GM15510 (cell line): ENCODE results near the gene MRPL28.

Source experiments
- POLR2A ChIP-seq: IDR thresholded peaks from 3 replicates; pipeline ENCODE4 v1.6.1; 2011; ENCODE audit warnings: borderline replicate concordance; ENCODE audit not compliant: insufficient read length; ENCODE audit errors: extremely low read depth

Gene MRPL28

DNA sequence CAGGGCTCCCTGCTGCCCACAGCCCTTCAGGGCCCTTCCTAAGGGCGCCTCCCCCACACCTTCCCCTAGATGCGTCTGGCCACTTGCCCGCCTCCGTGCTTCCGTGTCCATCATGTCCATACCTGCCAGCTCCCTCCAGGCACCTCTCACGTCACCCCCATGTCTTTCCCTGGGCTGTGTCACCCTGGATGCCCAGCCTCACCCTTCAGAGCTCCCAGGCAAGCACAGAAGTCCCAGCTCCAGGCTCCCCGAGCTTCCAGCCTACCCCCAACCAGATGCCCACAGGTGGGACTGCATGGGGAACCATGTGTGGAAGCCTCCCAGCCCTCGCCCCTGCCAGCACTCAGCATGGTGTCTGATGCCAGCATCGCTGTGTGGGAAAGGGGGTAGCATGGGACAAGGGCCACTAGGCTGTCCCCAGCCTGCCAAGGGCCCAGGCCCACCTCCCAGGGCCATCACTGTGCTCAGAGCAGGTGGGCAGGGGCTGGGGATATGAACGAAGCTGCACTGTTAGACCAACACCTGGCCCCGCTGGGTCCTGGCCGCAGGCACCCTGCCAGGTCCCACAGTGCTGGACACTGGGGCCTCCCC lies 16.0 kb downstream of the MRPL28 start:
- no peak for TF ChIP-seq POLR2A

DNA sequence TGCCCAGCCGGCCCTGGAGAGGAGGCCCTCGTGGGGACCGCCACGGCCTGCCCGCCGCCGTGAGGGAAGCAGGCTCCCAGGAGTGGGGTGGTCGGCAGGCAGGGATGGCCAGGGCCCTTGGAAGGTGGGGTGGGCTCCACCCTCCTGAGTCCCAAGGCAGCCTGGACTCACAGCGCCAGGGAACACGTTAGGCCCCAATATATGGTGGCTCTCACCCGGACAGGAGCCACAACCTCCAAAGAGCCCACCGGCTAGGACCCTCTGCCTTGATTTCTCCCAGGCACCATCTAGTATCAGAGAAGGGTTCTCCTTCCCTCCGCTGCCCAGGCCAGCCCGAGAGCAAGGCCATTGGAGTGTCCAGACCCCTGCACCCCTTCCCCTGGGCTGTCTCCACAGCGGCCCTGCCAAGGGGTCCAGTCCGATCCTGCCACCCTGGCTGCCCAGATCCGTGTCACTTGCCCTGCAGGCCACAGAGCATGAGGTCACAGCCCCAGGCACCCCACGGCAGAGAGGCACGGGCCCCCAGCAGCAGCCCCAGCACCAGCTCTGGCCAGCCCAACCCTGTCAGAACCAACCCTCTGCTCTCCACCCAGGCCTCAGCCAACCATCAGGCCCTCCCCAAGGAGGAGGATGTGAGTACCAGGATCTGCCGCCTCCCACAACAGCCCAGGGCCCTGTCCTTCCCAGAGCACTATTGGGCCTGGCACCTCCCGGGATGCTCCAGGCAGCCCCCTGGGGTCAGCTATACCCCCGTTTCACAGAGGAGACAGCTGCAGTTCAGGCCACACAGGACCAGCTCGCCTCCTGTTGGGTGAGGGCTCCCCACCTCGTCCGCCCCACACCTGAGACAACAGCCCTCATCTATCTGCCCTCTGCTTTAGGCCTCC lies 16.7 kb downstream of the MRPL28 start:
- TF ChIP-seq POLR2A = no peak

DNA sequence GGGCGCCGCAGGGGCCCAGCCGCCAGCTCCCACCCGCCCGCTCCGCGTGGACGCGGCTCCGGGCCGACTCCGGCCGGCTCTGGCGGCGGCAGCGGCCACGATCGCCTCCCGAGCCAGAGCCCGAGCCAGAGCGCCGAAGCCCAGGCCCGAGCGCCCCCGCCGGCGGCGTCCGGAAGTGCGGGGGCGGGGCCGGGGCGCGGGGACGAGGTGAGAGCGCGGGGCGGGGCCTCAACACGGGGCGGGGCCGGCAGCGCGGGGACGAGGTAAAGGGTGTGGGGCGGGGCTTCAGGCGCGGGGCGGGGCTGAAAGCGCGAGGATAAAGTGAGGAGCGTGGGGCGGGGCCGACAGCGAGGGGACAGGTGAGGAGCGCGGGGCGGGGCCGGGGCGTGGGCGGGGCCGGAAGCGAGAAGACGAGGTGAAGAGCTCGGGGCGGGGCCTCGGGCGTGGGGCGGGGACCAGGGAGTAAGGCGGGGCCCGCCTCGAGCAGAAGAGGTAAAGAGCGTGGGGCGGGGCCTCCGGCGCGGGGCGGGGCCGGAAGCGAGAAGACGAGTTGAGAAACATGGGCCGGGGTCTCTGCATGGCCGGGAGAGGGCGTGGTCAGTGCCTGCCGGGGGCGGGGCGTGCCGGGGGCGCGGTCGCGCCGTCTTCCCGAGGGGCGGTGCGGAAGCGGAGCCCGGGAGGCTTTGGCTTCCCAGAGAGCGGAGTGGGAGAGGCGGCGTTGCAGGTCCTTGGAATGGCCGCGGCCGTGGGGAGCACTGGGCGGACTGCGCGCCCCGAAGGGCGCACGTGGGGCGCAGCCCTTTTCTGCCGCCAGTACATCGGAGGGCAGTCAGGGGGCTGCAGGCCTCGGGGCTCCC lies 17.6 kb downstream of the MRPL28 start, which contains the start of gene AXIN1:
TSS of gene AXIN1 (minus strand) at position 177 of the 857 bp plus-strand sequence. CDS start 5,698 bp downstream, outside the sequence.
- TF ChIP-seq POLR2A = peak; percentile 74

DNA sequence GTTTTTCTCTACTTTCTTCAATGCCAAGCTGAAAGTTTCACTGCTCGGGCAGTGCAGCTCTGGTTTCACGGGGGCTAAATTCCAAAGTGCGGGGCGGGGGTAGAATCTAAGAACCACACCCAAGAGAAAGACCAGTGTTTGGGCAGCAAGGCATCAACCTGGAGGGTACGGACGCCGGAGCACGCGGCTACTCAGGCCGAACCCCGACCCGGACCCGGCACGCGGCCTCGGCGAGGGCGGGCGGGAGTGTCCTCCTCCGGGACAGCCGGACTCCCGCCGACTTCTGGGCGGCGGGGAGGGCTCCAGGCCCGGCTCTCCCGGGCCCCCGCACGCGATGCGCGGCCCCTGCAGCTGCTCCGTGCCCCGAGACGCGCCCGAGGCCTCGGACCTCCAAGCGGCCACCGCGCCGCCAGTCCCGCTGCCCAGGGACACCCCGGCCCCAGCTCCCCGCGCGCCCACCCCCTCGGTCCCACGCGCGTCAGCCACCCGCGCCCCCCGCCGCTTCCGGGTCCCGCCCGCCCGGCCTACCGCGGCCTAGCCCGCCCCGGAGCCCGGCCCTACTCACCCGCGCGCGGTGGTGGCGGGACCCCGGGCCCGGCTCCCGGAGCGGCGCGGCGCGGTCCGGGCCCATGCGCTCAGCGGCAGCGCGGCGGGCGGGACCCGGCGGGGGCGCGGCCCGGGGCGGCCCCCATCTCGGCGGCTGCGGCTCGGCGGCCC lies 18.4 kb downstream of the MRPL28 start:
- TF ChIP-seq POLR2A = no peak

DNA sequence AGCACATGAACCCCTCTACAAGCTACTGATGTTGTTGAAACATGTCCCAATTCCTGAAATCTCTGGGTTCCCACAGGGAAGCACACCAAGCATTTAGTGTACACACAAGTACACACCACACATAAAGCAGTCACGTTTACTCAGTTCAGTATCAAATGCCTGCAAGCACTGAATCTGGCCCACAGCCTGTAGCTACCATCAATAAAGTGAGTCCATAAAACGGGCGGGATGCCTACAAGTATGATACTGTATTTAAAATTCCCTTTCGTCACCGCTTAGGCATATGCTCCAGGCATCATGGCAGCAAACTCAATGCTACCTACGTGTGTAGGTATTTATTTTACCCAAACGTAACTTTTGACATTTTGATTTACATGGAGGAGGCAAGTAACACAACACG lies 20.1 kb downstream of the MRPL28 start:
- no peak for TF ChIP-seq POLR2A

DNA sequence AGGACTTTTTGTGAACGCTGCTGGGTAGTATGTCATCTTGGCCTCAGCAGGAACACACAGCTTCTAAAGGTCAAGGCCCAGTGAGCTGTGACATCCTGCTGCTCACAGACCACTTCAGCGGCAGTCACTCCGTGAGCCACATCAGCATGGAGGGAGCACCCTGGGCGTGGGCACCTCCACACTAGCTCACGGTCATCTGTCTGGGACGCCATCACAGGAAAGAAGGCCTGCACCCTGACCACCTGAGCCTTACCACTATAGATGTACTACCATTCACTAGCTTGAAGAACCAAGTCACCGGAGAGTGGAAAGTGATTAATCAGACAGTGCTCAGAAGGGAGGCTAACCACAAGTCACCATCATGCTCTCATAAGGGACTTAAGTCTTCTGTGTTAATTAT lies 21.1 kb downstream of the MRPL28 start:
- no peak for TF ChIP-seq POLR2A

DNA sequence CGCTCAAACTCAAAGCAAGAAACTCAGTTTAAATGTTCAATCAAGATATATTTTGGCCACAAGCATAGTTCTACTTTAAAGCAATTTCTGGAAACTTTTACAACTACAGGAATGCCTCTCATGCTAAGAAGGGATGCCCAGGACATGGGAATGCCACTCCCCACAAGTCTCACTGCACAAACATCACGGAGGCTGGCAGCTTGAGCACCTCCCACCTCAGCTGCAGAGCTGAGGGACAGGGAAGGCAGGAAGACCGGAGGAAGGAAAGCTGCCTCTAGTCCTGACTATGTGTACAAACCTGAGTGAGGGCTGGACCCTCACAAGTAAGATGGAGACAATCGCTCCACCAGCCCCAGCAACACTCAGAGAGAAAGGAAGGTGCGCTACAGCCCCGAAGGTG lies 23.1 kb downstream of the MRPL28 start:
- no peak for TF ChIP-seq POLR2A

DNA sequence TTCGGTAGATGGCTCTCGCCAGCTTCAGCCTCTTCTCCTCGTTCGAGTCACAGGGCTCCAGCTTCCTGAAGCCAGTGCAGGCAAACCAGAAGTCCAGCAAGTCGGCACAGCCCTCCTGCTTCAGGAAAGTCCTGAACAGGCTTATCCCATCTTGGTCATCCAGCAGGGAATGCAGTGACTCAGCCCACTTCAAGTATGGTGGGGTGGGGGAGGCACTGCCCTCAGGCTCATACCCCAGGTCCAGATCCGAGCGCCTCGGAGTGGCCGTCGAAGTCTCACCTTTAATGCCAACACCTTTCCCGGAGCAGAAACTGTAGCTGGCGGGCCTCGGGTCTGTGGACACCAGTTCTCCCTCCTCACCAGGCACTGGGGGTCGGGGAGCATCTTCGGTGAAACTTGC lies 23.8 kb downstream of the MRPL28 start:
- TF ChIP-seq POLR2A = no peak

DNA sequence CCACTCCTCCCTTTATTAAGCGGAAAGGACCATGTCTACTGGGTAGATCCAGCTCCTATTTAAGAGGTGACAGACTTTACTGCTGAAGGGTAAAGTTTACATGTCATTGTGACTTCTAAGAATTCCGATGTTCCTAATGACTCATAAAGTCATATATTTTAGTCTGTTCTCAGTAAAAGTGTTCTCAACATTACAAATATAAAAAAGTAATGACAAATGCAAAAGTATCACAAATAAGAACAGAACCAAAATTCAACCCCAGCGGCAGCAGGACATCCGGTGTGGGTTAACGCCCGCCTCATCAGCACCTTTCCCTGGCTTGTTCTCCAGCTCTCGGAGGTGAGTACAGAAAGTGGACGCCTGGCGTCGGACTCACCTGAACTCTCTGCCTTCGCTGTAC lies 24.6 kb downstream of the MRPL28 start:
- TF ChIP-seq POLR2A = no peak

DNA sequence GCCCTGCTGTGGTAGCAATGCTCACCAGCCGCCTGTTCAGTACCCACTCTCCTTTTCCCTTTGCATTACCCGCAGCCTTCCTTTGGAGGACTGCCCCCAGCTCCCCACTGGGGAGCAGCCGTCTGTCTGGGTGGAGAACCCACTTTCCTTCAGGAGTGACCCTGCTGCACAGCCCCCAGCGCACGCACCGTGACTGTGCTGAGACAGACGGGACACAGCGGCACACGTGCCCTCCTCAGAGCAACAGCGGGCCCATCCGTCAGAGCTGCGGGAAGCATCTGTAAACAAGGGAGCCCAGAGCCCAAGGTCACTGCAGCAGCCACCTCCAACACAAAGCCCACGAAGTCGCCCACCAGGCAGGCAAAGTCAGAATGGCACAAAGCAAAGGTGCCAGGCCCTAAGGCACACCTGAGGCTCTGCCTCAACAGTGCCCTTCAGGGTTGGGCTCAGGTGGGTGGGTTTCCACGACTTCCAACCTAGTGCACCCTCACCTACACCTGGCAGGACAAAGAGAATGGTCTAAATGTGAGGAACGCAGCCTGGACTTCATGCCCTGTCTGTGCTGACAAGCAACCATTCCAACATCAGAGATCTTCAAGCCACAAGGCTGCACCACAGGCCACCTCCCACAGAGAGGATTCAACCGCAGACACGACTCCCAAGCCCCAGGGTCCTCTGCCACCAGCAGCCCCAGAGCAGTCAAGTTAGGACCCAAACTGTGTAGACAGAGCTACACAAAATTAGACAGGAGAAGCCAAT lies 27.7 kb downstream of the MRPL28 start:
- no peak for TF ChIP-seq POLR2A

DNA sequence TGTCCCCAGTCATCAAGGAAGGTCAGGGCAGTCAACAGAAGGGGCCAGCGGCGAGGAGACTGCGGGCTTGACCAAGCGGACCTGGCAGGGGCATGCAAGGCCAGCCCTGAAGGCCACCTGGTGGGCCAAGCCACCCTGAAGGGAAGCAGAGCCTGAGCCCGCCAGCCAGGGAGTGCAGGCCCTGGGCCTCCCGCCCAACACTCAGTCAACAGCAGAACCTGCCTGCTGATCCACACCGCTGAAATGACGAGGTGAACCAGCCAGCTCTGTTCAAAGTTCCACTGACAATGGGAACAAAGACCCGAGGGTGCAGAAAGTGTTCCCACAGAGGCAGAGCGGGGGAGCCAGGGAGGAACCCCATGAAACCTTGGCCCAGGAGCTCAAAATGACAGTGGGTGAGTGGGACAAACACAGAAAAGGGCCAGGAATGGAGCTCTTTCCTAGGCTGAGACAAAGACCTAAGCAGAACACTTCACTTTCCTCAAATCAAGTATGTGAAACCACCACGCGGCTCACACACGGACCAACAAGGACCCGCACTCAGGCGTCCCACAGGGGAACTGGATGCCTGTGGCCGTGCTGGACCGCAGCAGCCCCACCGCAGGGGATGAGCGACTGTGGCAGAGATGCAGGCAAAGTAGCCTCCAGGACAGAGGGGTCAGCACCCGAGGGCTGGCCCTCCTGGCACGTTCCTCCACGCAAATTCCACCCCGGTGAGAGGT lies 29.8 kb downstream of the MRPL28 start:
- no peak for TF ChIP-seq POLR2A

DNA sequence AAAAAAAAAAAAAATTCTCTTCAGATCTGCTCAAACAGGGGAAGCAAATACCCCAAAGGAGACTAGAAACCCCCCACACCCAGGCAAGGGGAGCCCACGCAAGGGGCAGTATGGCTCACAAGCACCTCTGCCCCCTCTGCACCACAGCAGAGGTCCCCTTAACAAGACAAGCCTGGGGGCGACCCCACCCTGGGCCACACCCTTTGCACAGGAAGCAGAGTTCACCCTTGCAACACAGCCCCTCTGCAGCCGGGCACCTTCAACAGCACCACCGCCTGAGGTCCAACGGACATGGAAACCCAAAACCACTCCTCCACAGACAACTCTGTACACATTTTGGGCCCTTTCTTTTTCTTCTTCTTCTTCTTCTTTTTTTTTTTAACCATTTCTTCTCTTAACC lies 30.7 kb downstream of the MRPL28 start:
- TF ChIP-seq POLR2A = no peak

DNA sequence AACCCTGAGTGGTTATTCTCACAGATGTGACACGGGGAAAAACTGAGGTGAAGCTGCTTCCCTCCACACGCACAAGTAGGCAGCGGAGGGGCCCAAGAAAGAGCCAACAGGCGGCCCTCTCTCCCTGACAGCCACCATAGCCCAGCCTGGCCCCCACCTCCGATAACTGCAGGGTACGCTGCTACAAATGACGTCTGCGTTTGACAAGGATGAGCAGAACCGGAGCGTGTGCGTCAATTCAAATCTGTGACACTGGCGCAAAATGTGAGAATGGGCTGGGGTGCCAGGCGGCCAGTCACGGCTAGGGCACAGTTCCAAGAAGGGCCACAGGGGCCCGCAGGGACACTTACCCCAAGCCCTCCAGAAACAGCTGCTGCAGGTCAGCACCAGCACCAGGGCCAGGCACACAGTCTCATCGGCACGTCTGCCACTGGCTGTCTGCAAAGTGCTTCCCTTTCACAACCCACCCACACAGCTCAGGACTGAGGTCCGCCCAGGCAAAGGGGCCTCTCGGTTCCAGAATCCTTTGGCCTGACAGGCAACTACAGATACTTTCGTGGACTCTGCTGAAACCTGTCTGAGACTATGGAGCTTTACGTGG lies 32.3 kb downstream of the MRPL28 start:
- TF ChIP-seq POLR2A = no peak

DNA sequence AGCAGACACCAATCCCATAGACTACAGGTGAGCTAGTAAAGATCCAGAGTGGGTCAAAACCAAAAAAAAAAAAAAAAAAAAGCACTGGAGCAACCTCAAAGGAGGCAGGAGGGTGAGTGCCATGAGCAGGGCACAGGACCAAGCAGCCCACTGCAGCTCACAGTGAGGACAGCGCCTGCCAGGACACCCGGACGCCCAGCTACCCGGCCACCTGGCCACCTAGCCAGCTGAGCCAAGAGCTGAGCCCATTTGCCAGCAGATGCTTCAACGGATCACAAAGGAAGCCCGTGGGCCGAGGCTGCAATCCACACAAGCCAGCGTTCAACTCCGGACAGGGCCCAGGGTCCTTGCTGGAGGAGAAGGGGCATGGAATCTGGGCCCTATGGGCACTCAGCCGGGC lies 32.9 kb downstream of the MRPL28 start:
- no peak for TF ChIP-seq POLR2A

DNA sequence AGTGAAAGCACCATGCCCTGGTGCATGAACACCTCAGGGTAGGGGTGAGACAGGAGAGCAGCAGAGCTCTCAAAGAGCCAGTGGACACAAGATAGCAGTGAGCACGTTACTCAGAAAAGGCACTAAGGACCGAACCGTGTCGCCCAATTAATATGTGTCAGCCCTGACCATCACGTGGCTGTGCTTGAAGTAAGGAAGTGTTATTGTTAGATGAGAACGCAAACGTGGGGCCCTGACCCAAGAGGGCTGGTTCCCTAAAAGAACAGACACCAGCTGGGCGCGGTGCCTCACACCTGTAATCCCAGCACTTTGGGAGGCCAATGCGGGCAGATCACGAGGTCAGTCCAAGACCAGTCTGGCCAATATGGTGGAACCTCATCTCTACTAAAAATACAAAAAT lies 34.1 kb downstream of the MRPL28 start:
- no peak for TF ChIP-seq POLR2A
